Adrenal gland (tissue), 12 donors: Measurements from ENCODE around the gene HSP90B1. TPM values are rescaled to one million over a fixed set of nuclear protein-coding genes. Genes with fewer than 3 reads are reported as not detected.
A peak's percentile ranks its signal among the peaks of the same experiment; 100 is the strongest.

Experiments used
- DNase-seq, 7 donors: peaks; one replicate each; pipeline ENCODE4 v3.0.0-alpha.2; 2019 to 2020
- H3K27ac ChIP-seq, 5 donors: fragments of 200-600 bp; sonication (generic) in 4 of 5; 1 replicate in 3 of 5; 2 replicates in 2 of 5; pipeline versions ENCODE4 v1.5.1 to v1.8.0; 2016 to 2020; ENCODE audit warnings: mild to moderate bottlenecking in 1 of 5
- H3K27me3 ChIP-seq: fragments of 200-600 bp; 2 replicates; pipeline ENCODE4 v1.8.0; 2021
- H3K36me3 ChIP-seq, 2 donors: fragments of 200-600 bp; replicated peaks in 1 of 2; 1 replicate in 1 of 2; 2 replicates in 1 of 2; pipeline versions ENCODE4 v1.5.1 to v1.8.0; 2018 to 2022
- H3K4me1 ChIP-seq, 2 donors: fragments of 200-600 bp; replicated peaks in 1 of 2; 1 replicate in 1 of 2; 2 replicates in 1 of 2; pipeline versions ENCODE4 v1.5.1 to v1.8.0; 2018 to 2021
- H3K4me3 ChIP-seq, 4 donors: fragments of 200-600 bp; sonication (generic) in 3 of 4; one replicate each; pipeline ENCODE4 v1.5.1; 2016 to 2018
- H3K9me3 ChIP-seq, 3 donors: fragments of 200-600 bp; sonication (generic) in 1 of 3; replicated peaks in 1 of 3; 1 replicate in 2 of 3; 2 replicates in 1 of 3; pipeline versions ENCODE4 v1.5.1 to v1.8.0; 2016 to 2021
- POLR2A ChIP-seq, 2 donors: fragments of 450-650 bp; IDR thresholded peaks; one replicate each; pipeline ENCODE4 v1.6.1; 2017; ENCODE audit warnings: antibody characterized with exemption in 2 of 2, mild to moderate bottlenecking in 2 of 2, moderate library complexity in 1 of 2
- WGBS, 4 donors: extraction: QIAGEN DNeasy Blood & Tissue Kit in 2 of 4; methylation state at CpG; one replicate each; pipeline versions ENCODE4 v1.1.5 to v1.1.7; 2013 to 2017; 5-methylcytosine and 5-hydroxymethylcytosine counted together
- intact Hi-C, 2 donors: fragments of 100-400 bp; cut with DNase I; formaldehyde crosslinking; loops; one replicate each; pipeline versions ENCODE4 v1.14.1 to v1.15.0; 2022 to 2023
- polyA plus RNA-seq, 3 donors: library from polyadenylated mRNA; stranded (reverse); fragments of 200-250 nt in 2 of 3; fragments of 350-450 nt in 1 of 3; fragmentation: Illumina TruSeq in 1 of 3; extraction: RNeasy Lipid Tissue Mini Kit (QIAGEN cat#74804) in 1 of 3; gene quantifications; one replicate each; pipeline ENCODE4 v1.2.3, GENCODE V29; 2013 to 2014
- total RNA-seq, 9 donors: library from RNA; depleted of rRNA in 4 of 9; stranded (reverse); fragments of >200 nt in 4 of 9; fragments of 120-200 nt in 1 of 9; fragmentation: NEBNext Ultra II Directional in 1 of 9; extraction: Animal tissue kit (Norgen Biotek cat#: 25700) in 1 of 9; gene quantifications; one replicate each; pipeline versions ENCODE4 v1.1.0 to v1.2.4, GENCODE V29; 2013 to 2023
- TF ChIP-seq, protein P1 (sequence below), 6 experiments: fragments of 450-650 bp in 4 of 6; fragments of 200-600 bp in 2 of 6; sonication (generic) in 1 of 6; IDR thresholded peaks; 1 replicate in 5 of 6; 2 replicates in 1 of 6; pipeline versions ENCODE4 v1.5.1 to v1.8.0; 2016 to 2021; ENCODE audit warnings: antibody characterized with exemption in 6 of 6, mild to moderate bottlenecking in 2 of 6, moderate library complexity in 1 of 6
- donor health status: healthy with polysubstance abuse.
- donor health status: Bipolar disorder and iron deficiency.
- donor health status: DM: yes; HTN: yes; CAD: no.
- donor health status: DM: no; HTN: no; CAD: no.
- donor health status: DM: no; HTN: no; CAD: no.
- donor health status: DM: yes; HTN: yes; CAD: no.

The HSP90B1 gene
- total and polyA plus RNA-seq, 12 donors, result 241 to 1,629 (median 530) TPM

DNA sequence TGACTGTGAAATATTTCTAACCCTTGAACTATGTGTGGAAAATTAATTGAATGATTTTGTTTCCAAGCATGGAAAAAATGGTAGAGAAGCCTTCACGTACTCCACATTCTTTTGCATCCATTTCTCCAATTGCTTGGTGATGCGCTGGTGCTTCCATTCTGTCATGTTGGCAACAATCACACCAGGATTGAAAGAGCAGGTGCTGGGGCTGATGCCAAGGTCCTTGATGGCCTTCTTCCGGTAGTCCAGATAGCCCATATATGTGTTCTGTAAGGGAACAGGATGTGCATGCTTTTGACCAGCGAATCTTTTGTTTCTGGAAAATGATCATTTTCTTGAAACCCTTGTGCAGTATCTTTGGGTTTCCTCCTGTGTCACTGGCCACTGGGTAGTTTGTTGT lies 64.0 kb downstream of the HSP90B1 start:
- intact Hi-C loops, result loop anchor here in 1 of 2 donors (10.0 kb wide), 1 partner anchor 51 kb away; no protein-coding TSS in a partner anchor
- no peak for DNase-seq
- Histone ChIP-seq H3K27ac (no peak overlapping the region), H3K27me3 (no peaks in the 10 kb centered on the region), H3K4me1 (no peaks in the 10 kb centered on the region), H3K4me3 (no peak overlapping the region), H3K9me3 (no peaks in the 10 kb centered on the region), H3K36me3 (no peaks in the 10 kb centered on the region)
- WGBS, 4 donors, result 80 to 86% (median 84%) methylated on average over 4 of the region's 4 CpGs
- TF ChIP-seq POLR2A (IDR thresholded peaks at IDR 0.05), result no peak
- TF ChIP-seq, protein P1, sequence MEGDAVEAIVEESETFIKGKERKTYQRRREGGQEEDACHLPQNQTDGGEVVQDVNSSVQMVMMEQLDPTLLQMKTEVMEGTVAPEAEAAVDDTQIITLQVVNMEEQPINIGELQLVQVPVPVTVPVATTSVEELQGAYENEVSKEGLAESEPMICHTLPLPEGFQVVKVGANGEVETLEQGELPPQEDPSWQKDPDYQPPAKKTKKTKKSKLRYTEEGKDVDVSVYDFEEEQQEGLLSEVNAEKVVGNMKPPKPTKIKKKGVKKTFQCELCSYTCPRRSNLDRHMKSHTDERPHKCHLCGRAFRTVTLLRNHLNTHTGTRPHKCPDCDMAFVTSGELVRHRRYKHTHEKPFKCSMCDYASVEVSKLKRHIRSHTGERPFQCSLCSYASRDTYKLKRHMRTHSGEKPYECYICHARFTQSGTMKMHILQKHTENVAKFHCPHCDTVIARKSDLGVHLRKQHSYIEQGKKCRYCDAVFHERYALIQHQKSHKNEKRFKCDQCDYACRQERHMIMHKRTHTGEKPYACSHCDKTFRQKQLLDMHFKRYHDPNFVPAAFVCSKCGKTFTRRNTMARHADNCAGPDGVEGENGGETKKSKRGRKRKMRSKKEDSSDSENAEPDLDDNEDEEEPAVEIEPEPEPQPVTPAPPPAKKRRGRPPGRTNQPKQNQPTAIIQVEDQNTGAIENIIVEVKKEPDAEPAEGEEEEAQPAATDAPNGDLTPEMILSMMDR (IDR thresholded peaks at IDR 0.05), result no peak

GRCh38 chr12:103996595-103996994 lies 66.4 kb downstream of the HSP90B1 start:
- Histone ChIP-seq H3K4me1 (no peaks in the 10 kb centered on the region), H3K4me3 (no peak overlapping the region), H3K27ac (no peak overlapping the region), H3K9me3 (no peaks in the 10 kb centered on the region), H3K27me3 (no peaks in the 10 kb centered on the region), H3K36me3 (no peaks in the 10 kb centered on the region)
- no peak for DNase-seq
- 89 to 100% (median 96%) methylated on average over 5 of the region's 5 CpGs for WGBS, 4 donors
- intact Hi-C loops, result loop anchor here in 1 of 2 donors (10.0 kb wide), 1 partner anchor 48 kb away; no protein-coding TSS in a partner anchor
- TF ChIP-seq, protein P1 (IDR thresholded peaks at IDR 0.05), result no peak
- no peak for TF ChIP-seq POLR2A (IDR thresholded peaks at IDR 0.05)

DNA sequence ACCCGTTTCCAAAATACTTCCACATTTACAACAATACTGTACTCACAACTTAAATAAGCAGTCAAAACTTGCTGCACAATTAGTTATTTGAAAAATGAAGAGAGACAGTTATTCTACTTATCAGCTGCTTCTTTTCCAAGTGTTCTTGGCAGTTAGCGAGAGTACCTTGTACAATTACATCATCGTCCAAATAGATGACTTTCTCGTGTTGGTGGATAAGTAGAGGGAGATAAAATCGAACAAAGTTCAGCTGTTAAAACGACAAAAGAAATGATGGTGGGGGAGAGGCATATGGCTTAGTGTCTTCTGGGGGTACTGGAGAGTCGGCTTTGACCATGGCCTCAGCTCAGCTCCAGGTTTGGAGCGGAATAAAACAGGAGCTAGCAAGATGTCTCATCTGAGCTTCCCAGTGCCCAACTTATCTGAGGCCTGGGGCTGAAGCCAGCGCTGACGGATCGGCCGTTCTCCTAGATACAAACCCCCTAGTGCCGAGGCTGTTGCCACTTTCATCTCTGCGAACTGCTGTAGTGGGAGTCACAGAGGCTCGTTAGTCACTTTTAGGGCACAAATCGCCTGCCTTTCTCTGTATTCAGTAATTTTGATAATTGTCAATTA lies 67.2 kb downstream of the HSP90B1 start:
- H3K36me3 ChIP-seq, result no peaks in the 10 kb centered on the region
- H3K27ac ChIP-seq, result peak overlapping the region in 1 of 5 donors; percentile 3
- no peaks in the 10 kb centered on the region for H3K4me1 ChIP-seq
- DNase-seq, result peak in 1 of 7 donors; percentile 16
- TF ChIP-seq, protein P1 (IDR thresholded peaks at IDR 0.05), result no peak
- TF ChIP-seq POLR2A (IDR thresholded peaks at IDR 0.05), result no peak
- intact Hi-C loops, result loop anchor here in 1 of 2 donors (10.0 kb wide), 1 partner anchor 47 kb away; no protein-coding TSS in a partner anchor
- WGBS, 4 donors, result 64 to 76% (median 75%) methylated on average over 16 of the region's 16 CpGs
- H3K9me3 ChIP-seq, result no peaks in the 10 kb centered on the region
- no peaks in the 10 kb centered on the region for H3K27me3 ChIP-seq
- H3K4me3 ChIP-seq, result no peak overlapping the region

Other genes with a start within 250 kb of the HSP90B1 start
- gene NT5DC3, start 89.2 kb upstream of the HSP90B1 start, total RNA-seq, result 10 to 100 TPM in 5 of 9 donors, 1 to 10 TPM in 4; 4.8 to 14.9 (median 10.4) TPM
- gene NT5DC3, start 89.2 kb upstream of the HSP90B1 start, polyA plus RNA-seq, result 1 to 10 TPM; 4.1 to 5.4 (median 4.2) TPM
- 10 to 100 TPM in 7 of 9 donors, 1 to 10 TPM in 2; 3.1 to 56.2 (median 21.2) TPM for gene TDG, start 35.5 kb downstream of the HSP90B1 start, total RNA-seq
- 10 to 100 TPM; 19.5 to 24.5 (median 21.9) TPM for gene TDG, start 35.5 kb downstream of the HSP90B1 start, polyA plus RNA-seq
- 10 to 100 TPM in 6 of 9 donors, 1 to 10 TPM in 3; 6.3 to 21.2 (median 13.9) TPM for gene GLT8D2, start 119.8 kb downstream of the HSP90B1 start, total RNA-seq
- 10 to 100 TPM; 11.4 to 15.8 (median 14.7) TPM for gene GLT8D2, start 119.8 kb downstream of the HSP90B1 start, polyA plus RNA-seq
- gene HCFC2, start 134.1 kb downstream of the HSP90B1 start, total RNA-seq, result 10 to 100 TPM; 12.6 to 35.4 (median 23.2) TPM
- 10 to 100 TPM in 1 of 3 donors, 1 to 10 TPM in 2; 8.5 to 21.0 (median 9.7) TPM for gene HCFC2, start 134.1 kb downstream of the HSP90B1 start, polyA plus RNA-seq
- 10 to 100 TPM; 17.2 to 86.0 (median 55.5) TPM for gene NFYB, start 207.8 kb downstream of the HSP90B1 start, total RNA-seq
- 10 to 100 TPM; 37.7 to 47.6 (median 47.5) TPM for gene NFYB, start 207.8 kb downstream of the HSP90B1 start, polyA plus RNA-seq